ENCODE data around the gene KRT74.

The KRT74 gene

DNA sequence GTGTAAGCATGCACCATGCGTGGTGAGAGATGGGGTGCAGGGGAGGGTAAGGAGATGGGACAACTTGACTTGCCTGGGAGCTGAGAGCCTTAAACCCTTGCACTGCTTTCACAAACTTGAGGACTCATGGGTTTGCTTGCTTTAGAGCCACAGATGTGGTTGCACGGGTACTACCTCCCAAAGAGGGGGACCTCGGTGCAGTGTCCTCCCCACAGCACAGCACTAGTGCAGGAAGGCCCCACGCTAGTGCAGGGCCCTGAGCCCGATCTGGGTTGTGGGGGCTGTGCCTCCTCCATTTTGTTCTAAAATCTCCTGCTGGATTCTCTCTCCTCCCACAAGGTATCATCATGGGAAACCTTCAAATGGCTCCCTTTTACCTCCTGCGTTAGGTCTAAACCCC is 16.4 kb upstream of the KRT74 start:
- H3K27ac ChIP-seq, result no peak overlapping the region
- TF ChIP-seq ZFX (IDR thresholded peaks at IDR 0.05; ENCODE audit: borderline replicate concordance), result no peak
- TF ChIP-seq, protein P1, sequence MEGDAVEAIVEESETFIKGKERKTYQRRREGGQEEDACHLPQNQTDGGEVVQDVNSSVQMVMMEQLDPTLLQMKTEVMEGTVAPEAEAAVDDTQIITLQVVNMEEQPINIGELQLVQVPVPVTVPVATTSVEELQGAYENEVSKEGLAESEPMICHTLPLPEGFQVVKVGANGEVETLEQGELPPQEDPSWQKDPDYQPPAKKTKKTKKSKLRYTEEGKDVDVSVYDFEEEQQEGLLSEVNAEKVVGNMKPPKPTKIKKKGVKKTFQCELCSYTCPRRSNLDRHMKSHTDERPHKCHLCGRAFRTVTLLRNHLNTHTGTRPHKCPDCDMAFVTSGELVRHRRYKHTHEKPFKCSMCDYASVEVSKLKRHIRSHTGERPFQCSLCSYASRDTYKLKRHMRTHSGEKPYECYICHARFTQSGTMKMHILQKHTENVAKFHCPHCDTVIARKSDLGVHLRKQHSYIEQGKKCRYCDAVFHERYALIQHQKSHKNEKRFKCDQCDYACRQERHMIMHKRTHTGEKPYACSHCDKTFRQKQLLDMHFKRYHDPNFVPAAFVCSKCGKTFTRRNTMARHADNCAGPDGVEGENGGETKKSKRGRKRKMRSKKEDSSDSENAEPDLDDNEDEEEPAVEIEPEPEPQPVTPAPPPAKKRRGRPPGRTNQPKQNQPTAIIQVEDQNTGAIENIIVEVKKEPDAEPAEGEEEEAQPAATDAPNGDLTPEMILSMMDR (IDR thresholded peaks at IDR 0.05), result no peak

DNA sequence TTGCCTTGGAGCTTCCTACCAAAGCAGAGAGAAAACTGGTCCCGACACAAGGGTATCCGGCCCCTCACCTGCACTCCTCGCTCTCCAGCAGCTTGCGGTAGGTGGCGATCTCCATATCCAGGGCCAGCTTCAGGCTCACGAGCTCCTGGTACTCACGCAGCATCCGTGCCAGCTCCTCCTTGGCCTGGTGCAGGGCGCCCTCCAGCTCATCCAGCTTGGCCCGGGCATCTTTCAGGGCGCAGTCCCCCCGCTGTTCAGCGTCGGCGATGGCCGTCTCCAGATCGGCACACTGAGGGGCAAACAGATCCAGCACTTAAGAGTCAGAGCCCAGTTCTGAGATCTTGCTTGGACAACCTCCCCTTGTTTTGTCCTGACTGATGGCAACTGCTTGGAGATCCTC is 13.9 kb upstream of the KRT74 start:
- H3K27ac ChIP-seq, result no peak overlapping the region
- TF ChIP-seq, protein P1 (IDR thresholded peaks at IDR 0.05), result peak; percentile 42
- no peak for TF ChIP-seq ZFX (IDR thresholded peaks at IDR 0.05; ENCODE audit: borderline replicate concordance)

DNA sequence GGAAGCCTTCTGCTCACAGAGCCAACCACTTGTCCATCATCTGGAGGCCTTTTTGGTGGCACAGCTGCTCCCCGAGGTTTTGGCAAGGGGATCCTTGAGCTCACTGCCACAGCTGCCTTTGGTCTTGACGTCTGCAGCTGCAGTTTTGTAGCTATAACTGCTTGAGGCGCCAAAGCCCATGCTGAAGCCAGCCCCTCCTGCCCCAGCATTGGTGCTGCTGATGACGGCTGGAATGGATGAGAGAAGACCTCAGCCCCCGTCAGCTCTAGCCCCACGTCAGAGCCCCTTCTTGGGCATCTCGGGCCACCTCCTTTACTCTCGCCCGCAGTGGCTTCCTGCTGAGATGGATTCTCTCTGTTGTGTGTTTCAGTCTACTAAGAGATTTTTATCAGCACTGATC is 12.3 kb upstream of the KRT74 start:
- TF ChIP-seq ZFX (IDR thresholded peaks at IDR 0.05; ENCODE audit: borderline replicate concordance), result no peak
- TF ChIP-seq, protein P1 (IDR thresholded peaks at IDR 0.05), result no peak
- no peak overlapping the region for H3K27ac ChIP-seq

DNA sequence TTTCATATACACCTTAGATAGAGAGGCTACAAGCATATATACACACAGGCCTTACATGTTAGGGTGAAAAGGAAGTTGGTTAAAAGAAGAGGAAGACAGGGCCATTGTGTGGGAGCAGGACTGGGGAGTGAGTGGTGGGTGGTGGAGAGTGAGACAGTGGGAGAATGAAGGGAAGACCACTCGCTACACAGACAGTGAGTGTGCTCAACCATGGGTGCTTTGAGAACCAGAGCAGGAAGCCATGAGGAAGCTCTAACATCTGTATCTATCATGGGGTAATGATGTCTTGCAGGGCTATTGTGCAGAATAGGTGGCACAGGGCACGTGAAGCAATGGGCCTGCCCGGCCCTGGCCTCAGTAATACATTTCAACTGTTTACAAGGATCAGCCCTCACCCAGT is 11.4 kb upstream of the KRT74 start:
- no peak overlapping the region for H3K27ac ChIP-seq
- TF ChIP-seq, protein P1 (IDR thresholded peaks at IDR 0.05), result no peak
- no peak for TF ChIP-seq ZFX (IDR thresholded peaks at IDR 0.05; ENCODE audit: borderline replicate concordance)

DNA sequence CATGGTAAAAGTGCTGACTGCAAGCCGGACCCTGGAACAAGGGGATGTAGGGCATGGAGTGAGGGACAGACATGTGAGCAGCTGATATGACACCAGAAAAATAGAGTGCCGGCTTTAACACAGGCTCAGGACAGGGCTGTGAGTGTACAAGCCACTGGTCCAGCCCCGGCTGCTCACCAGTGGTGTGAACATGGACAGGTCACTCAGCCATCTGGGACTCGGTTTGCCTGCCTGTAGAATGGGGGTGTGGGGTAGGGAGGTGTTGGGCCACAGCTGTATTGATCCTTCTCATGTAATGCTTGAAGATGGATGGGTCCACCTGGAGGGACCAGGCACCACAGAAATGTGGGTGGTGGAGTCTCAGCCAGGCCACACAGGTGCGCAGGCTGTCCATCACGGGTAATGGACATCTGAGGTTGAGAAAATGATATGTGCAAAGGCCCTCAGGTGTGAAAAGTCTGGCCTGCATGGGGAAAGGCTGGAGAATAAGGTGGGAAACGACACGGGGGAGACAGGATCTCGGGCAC is 10.6 kb upstream of the KRT74 start:
- TF ChIP-seq ZFX (IDR thresholded peaks at IDR 0.05; ENCODE audit: borderline replicate concordance), result no peak
- TF ChIP-seq, protein P1 (IDR thresholded peaks at IDR 0.05), result no peak
- no peak overlapping the region for H3K27ac ChIP-seq

DNA sequence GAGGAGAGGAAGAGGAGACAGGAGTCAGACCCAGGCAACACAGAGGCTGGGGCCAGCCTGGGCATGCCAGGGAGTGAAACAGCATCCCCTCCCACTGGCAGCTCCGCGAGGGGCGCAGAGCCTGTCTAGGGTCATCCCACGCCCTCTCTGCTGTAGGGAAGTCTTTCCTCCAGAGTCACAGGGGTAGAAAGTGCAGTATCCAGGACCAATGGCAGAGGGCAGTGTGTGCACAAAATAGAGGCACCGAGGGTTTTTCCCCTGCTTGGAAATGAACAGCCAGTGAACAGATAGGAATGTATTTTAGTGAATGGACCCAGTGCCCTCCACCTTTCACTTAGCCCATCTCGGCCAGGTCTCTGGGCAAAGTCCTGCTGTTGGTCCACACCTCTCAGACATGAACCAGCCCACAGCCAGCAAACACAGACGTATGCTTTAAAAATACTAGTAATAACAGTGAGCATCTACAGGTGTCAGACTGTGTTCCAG is 9.4 kb upstream of the KRT74 start:
- H3K27ac ChIP-seq, result no peak overlapping the region
- TF ChIP-seq ZFX (IDR thresholded peaks at IDR 0.05; ENCODE audit: borderline replicate concordance), result no peak
- TF ChIP-seq, protein P1 (IDR thresholded peaks at IDR 0.05), result peak; percentile 80

DNA sequence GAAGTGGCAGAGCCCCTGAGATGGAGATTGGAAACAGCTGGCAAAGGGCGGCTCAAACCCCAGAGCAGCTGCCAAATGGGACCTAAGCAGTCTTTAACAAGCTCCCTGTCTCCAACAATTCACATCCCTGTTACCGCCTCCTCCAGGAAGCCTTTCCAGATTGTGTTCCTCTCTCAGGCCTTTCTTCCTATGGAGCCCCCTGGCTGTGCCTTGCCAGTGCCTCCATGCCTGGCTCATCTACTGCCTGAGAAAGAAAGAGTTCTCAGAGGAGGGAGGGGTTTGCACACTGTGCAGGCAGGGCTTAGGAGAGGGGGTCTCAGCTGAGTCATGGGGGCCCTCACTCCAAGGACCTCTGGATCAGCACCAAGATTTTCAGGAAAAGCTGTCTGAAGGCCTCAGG is 8.8 kb upstream of the KRT74 start:
- no peak for TF ChIP-seq ZFX (IDR thresholded peaks at IDR 0.05; ENCODE audit: borderline replicate concordance)
- TF ChIP-seq, protein P1 (IDR thresholded peaks at IDR 0.05), result no peak
- no peak overlapping the region for H3K27ac ChIP-seq

All from 22Rv1 (cell line).